ENCODE measurements around the gene DCC. TPM values are rescaled to one million over a fixed set of nuclear protein-coding genes. Genes with fewer than 3 reads are reported as not detected.

The DCC gene
- total and polyA plus RNA-seq, 2 donors (not counting 1 experiment from before 2014, with no cell fraction given), result not detected

DNA sequence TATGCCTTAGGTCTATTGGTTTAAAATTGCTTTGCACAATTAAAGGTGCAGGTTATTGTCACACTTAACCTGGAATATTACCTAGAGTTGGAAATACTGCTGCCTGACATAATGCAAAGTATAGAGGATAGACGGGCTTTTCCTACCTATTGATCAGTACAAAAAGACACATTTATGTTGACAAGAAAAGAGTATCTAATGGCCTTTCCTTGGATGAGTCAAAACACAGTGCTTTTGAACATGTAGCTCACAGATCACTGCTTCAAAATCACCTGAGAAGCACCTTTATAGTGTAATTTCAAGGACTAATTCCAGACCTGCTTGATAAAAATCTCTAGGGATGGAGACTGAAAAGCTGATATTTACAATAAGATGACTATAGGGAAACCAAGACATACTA, 262.8 kb downstream of the DCC start:
- no peaks in the 10 kb centered on the region for H4K20me1 ChIP-seq (ENCODE audit: control insufficient read depth, insufficient read depth, low read length, poor library complexity, severe bottlenecking)
- H3K4me2 ChIP-seq (replicated peaks; ENCODE audit: low read depth, low read length, poor library complexity, severe bottlenecking), result no peak overlapping the region
- Mint-ChIP-seq H3K9me3 (ENCODE audit: insufficient read depth) (peaks cover 2% of the 10 kb centered on the region), H3K27me3 (no peaks in the 10 kb centered on the region), H3K27ac (no peak overlapping the region), H3K4me3 (no peak overlapping the region), H3K4me1 (no peaks in the 10 kb centered on the region)
- H3K27ac ChIP-seq (ENCODE audit: low read length in 2 of 2), result no peak overlapping the region
- no peaks in the 10 kb centered on the region for H3K36me3 ChIP-seq (replicated peaks in 1 of 2; ENCODE audit: control extremely low read depth in 1 of 2, control insufficient read depth in 1 of 2, extremely low read depth in 1 of 2, insufficient read depth in 2 of 2, low read length in 1 of 2)
- H3K4me1 ChIP-seq (ENCODE audit: control insufficient read depth in 2 of 2, insufficient read depth in 2 of 2, low read length in 2 of 2), result no peaks in the 10 kb centered on the region
- TF ChIP-seq EZH2 (IDR thresholded peaks at IDR 0.05; ENCODE audit: borderline replicate concordance, insufficient read depth, low read depth, low read length, poor library complexity, severe bottlenecking) (no peak), CTCF (IDR thresholded peaks at IDR 0.05) (no peak)
- ChIA-PET CTCF (no interaction called here), POLR2A (no interaction called here)
- no peak overlapping the region for H3K9ac ChIP-seq (ENCODE audit: low read length)
- H2AFZ ChIP-seq (ENCODE audit: insufficient read depth, low read depth, low read length, poor library complexity, severe bottlenecking), result no peak overlapping the region
- intact Hi-C loops (cut with micrococcal nuclease), result no loop called here
- DNase-seq, result no peak
- peaks cover 0 to 6% (median 0%) of the 10 kb centered on the region in 3 donors for H3K9me3 ChIP-seq (ENCODE audit: control extremely low read depth in 1 of 3, control insufficient read depth in 2 of 3, insufficient read depth in 1 of 3, low read length in 2 of 3)
- H3K79me2 ChIP-seq (ENCODE audit: control insufficient read depth, insufficient read depth, low read length), result no peaks in the 10 kb centered on the region
- WGBS (ENCODE audit: insufficient coverage), result no CpG with 5 or more reads among the region's 1 CpG
- no peak overlapping the region for H3K4me3 ChIP-seq (ENCODE audit: control extremely low read depth in 1 of 5, extremely low read depth in 1 of 5, insufficient read depth in 1 of 5, low read depth in 2 of 5, low read length in 4 of 5)
- ATAC-seq (ENCODE audit: low read depth), result no peak
- H3K27me3 ChIP-seq (replicated peaks in 1 of 4; ENCODE audit: control extremely low read depth in 1 of 4, control insufficient read depth in 3 of 4, insufficient read depth in 4 of 4, low read length in 3 of 4), result no peaks in the 10 kb centered on the region

DNA sequence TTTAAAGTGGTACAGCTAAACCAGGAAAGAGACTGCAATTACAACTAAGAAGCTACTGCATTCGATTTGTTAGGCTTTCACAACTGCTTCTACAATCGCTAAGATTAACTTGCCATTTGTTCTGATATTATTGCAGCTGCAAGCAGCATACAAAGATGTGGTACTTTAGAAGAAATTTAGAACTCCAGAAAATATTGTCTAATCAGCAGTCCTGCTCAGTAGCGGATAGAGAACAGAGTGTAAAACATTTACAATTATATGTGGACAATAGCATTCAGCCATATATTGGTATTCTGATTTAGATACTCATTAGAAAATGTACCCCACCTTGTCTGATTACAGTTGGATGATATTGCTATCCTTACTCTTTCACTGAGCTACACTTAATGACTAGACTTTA, 265.3 kb downstream of the DCC start:
- 83% methylated on average over 2 of the region's 3 CpGs for WGBS (ENCODE audit: insufficient coverage)

More for the DNA sequence above, 265.3 kb downstream of the DCC start:
- Histone ChIP-seq H3K9me3 (ENCODE audit: control extremely low read depth in 1 of 3, control insufficient read depth in 2 of 3, insufficient read depth in 1 of 3, low read length in 2 of 3) (no peaks in the 10 kb centered on the region), H3K9ac (ENCODE audit: low read length) (no peak overlapping the region), H3K27me3 (replicated peaks in 1 of 4; ENCODE audit: control extremely low read depth in 1 of 4, control insufficient read depth in 3 of 4, insufficient read depth in 4 of 4, low read length in 3 of 4) (no peaks in the 10 kb centered on the region), H3K4me3 (ENCODE audit: control extremely low read depth in 1 of 5, extremely low read depth in 1 of 5, insufficient read depth in 1 of 5, low read depth in 2 of 5, low read length in 4 of 5) (no peak overlapping the region), H3K36me3 (replicated peaks in 1 of 2; ENCODE audit: control extremely low read depth in 1 of 2, control insufficient read depth in 1 of 2, extremely low read depth in 1 of 2, insufficient read depth in 2 of 2, low read length in 1 of 2) (no peaks in the 10 kb centered on the region), H4K20me1 (ENCODE audit: control insufficient read depth, insufficient read depth, low read length, poor library complexity, severe bottlenecking) (no peaks in the 10 kb centered on the region), H2AFZ (ENCODE audit: insufficient read depth, low read depth, low read length, poor library complexity, severe bottlenecking) (no peak overlapping the region), H3K27ac (ENCODE audit: low read length in 2 of 2) (no peak overlapping the region), H3K4me2 (replicated peaks; ENCODE audit: low read depth, low read length, poor library complexity, severe bottlenecking) (no peak overlapping the region), H3K4me1 (ENCODE audit: control insufficient read depth in 2 of 2, insufficient read depth in 2 of 2, low read length in 2 of 2) (no peaks in the 10 kb centered on the region), H3K79me2 (ENCODE audit: control insufficient read depth, insufficient read depth, low read length) (no peaks in the 10 kb centered on the region)
- ChIA-PET CTCF (no interaction called here), POLR2A (no interaction called here)
- DNase-seq (no peak), ATAC-seq (ENCODE audit: low read depth) (no peak)
- intact Hi-C loops (cut with micrococcal nuclease), result no loop called here
- H3K4me3 Mint-ChIP-seq, result no peak overlapping the region
- H3K9me3 Mint-ChIP-seq (ENCODE audit: insufficient read depth), result no peaks in the 10 kb centered on the region
- no peak overlapping the region for H3K27ac Mint-ChIP-seq
- H3K4me1 Mint-ChIP-seq, result no peaks in the 10 kb centered on the region
- no peaks in the 10 kb centered on the region for H3K27me3 Mint-ChIP-seq
- TF ChIP-seq CTCF (IDR thresholded peaks at IDR 0.05) (no peak), EZH2 (IDR thresholded peaks at IDR 0.05; ENCODE audit: borderline replicate concordance, insufficient read depth, low read depth, low read length, poor library complexity, severe bottlenecking) (no peak)

All from B cell (primary cell).